ENCODE data around the gene PCDHA6.
"Not testable (repeated sequence)": the region's sequence is repeated elsewhere in the genome, so short reads cannot be mapped to it uniquely, and the experiment has no call there.

GRCh38 chr5:140802381-140802780 is 25.4 kb upstream of the PCDHA6 start:
- not testable (repeated sequence) for TF ChIP-seq CTCF (IDR thresholded peaks at IDR 0.05); REST (IDR thresholded peaks at IDR 0.05; ENCODE audit: low read depth, low read length); MXI1 (IDR thresholded peaks at IDR 0.05; ENCODE audit: low read depth, low read length); RCOR1 (IDR thresholded peaks at IDR 0.05; ENCODE audit: low read length); EZH2phosphoT487 (IDR thresholded peaks at IDR 0.05; ENCODE audit: borderline replicate concordance, low read depth); EP300 (IDR thresholded peaks at IDR 0.05; ENCODE audit: borderline replicate concordance in 1 of 2, low read depth in 1 of 2, low read length in 1 of 2); POLR2AphosphoS5 (IDR thresholded peaks at IDR 0.05; ENCODE audit: low read depth, low read length); RFX5 (IDR thresholded peaks at IDR 0.05; ENCODE audit: low read length); CHD2 (IDR thresholded peaks at IDR 0.05; ENCODE audit: low read length, partially characterized antibody); SIN3A (IDR thresholded peaks at IDR 0.05; ENCODE audit: borderline replicate concordance, low read depth, low read length); TAF1 (IDR thresholded peaks at IDR 0.05; ENCODE audit: borderline replicate concordance, low read depth, low read length); FOXM1 (IDR thresholded peaks at IDR 0.05; ENCODE audit: low read depth); NRF1 (IDR thresholded peaks at IDR 0.05; ENCODE audit: low read depth, low read length); GABPA (IDR thresholded peaks at IDR 0.05; ENCODE audit: low read depth)
